ENCODE measurements around the gene YARS1. TPM values are rescaled to one million over a fixed set of nuclear protein-coding genes. Genes with fewer than 3 reads are reported as not detected.
"Not testable (repeated sequence)": the region's sequence is repeated elsewhere in the genome, so short reads cannot be mapped to it uniquely, and the experiment has no call there.

The YARS1 gene
- total RNA-seq, 1 experiment from 2014 or later, result 262 TPM

DNA sequence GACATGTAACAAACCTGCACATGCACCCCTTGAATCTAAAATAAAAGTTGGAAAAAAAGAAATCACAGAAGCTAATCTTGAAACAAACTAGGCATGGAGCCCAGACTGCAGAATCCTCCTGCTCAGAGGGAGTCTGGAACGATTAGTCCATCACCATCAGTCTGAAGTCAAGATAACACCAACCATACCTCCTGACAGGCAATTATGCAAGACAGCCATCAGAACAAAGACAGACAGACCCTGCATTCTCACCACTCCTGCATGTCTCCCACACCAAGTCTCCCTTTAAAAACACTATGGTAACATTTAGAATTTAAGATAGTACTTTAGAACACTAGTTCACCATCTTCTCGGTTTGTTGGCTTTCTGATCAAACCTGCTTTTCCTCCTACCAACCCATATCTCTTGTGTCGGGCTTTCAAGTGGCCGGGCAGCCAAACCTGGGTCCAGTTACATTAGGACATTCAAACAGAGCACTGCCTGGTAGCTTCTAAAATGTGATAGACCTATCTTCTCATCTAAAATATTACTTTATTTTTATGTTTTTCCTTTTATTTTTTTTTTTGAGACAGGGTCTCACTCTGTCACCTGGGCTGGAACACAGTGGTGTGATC is 10.1 kb downstream of the YARS1 start:
- no peak overlapping the region for H3K4me3 ChIP-seq (ENCODE audit: low read depth, low read length, poor library complexity, severe bottlenecking)
- intact Hi-C loops (cut with micrococcal nuclease; ENCODE audit: unreplicated experiment), result no loop called here
- no peaks in the 10 kb centered on the region for H3K9me3 ChIP-seq (ENCODE audit: low read depth, low read length, poor library complexity, severe bottlenecking)
- no peak overlapping the region for H3K27ac ChIP-seq (ENCODE audit: low read depth, low read length, poor library complexity, severe bottlenecking)
- ChIA-PET POLR2A (ENCODE audit: low non-redundant PET) (no interaction called here), CTCF (no interaction called here)
- H3K27me3 ChIP-seq (replicated peaks; ENCODE audit: insufficient read depth, low read depth, low read length, poor library complexity), result no peaks in the 10 kb centered on the region
- no TSS peak for BruUV-seq (replicated peaks)
- DNase-seq (ENCODE audit: low spot score), result no peak
- no peaks in the 10 kb centered on the region for H3K4me1 ChIP-seq (ENCODE audit: insufficient read depth, low read length, poor library complexity, severe bottlenecking)
- H3K36me3 ChIP-seq (ENCODE audit: insufficient read depth, low read length, poor library complexity, severe bottlenecking), result peaks cover 82% of the 10 kb centered on the region
- TF ChIP-seq, protein P1, sequence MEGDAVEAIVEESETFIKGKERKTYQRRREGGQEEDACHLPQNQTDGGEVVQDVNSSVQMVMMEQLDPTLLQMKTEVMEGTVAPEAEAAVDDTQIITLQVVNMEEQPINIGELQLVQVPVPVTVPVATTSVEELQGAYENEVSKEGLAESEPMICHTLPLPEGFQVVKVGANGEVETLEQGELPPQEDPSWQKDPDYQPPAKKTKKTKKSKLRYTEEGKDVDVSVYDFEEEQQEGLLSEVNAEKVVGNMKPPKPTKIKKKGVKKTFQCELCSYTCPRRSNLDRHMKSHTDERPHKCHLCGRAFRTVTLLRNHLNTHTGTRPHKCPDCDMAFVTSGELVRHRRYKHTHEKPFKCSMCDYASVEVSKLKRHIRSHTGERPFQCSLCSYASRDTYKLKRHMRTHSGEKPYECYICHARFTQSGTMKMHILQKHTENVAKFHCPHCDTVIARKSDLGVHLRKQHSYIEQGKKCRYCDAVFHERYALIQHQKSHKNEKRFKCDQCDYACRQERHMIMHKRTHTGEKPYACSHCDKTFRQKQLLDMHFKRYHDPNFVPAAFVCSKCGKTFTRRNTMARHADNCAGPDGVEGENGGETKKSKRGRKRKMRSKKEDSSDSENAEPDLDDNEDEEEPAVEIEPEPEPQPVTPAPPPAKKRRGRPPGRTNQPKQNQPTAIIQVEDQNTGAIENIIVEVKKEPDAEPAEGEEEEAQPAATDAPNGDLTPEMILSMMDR (conservative IDR thresholded peaks at IDR 0.05; ENCODE audit: low read depth, low read length), result no peak
- no peak for TF ChIP-seq EZH2 (IDR thresholded peaks at IDR 0.05; ENCODE audit: borderline replicate concordance, low read depth, low read length, poor library complexity, severe bottlenecking)

GRCh38 chr1:32806290-32806689 is 10.9 kb downstream of the YARS1 start:
- H3K4me1 ChIP-seq (ENCODE audit: insufficient read depth, low read length, poor library complexity, severe bottlenecking), result no peaks in the 10 kb centered on the region
- BruUV-seq (replicated peaks), result no TSS peak
- CTCF ChIA-PET, result no interaction called here
- DNase-seq (ENCODE audit: low spot score), result no peak
- no peak overlapping the region for H3K4me3 ChIP-seq (ENCODE audit: low read depth, low read length, poor library complexity, severe bottlenecking)
- H3K27me3 ChIP-seq (replicated peaks; ENCODE audit: insufficient read depth, low read depth, low read length, poor library complexity), result no peaks in the 10 kb centered on the region
- no peak overlapping the region for H3K27ac ChIP-seq (ENCODE audit: low read depth, low read length, poor library complexity, severe bottlenecking)
- TF ChIP-seq, protein P1 (conservative IDR thresholded peaks at IDR 0.05; ENCODE audit: low read depth, low read length), result no peak
- no peak for TF ChIP-seq EZH2 (IDR thresholded peaks at IDR 0.05; ENCODE audit: borderline replicate concordance, low read depth, low read length, poor library complexity, severe bottlenecking)
- intact Hi-C loops (cut with micrococcal nuclease; ENCODE audit: unreplicated experiment), result no loop called here
- POLR2A ChIA-PET (ENCODE audit: low non-redundant PET), result no interaction called here
- peaks cover 79% of the 10 kb centered on the region for H3K36me3 ChIP-seq (ENCODE audit: insufficient read depth, low read length, poor library complexity, severe bottlenecking)
- no peaks in the 10 kb centered on the region for H3K9me3 ChIP-seq (ENCODE audit: low read depth, low read length, poor library complexity, severe bottlenecking)

DNA sequence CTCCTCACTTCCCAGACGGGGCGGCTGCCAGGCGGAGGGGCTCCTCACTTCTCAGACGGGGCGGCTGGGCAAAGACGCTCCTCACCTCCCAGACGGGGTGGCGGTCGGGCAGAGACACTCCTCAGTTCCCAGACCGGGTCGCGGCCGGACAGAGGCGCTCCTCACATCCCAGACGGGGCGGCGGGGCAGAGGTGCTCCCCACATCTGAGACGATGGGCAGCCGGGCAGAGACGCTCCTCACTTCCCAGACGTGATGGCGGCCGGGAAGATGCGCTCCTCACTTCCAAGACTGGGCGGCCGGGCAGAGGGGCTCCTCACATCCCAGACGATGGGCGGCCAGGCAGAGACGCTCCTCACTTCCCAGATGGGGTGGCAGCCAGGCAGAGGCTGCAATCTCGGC is 12.7 kb downstream of the YARS1 start:
- BruUV-seq (replicated peaks); POLR2A ChIA-PET (ENCODE audit: low non-redundant PET); CTCF ChIA-PET: not testable (repeated sequence)

GRCh38 chr1:32801096-32801715 is 16.0 kb downstream of the YARS1 start:
- no TSS peak for BruUV-seq (replicated peaks)
- ChIA-PET CTCF (no interaction called here), POLR2A (ENCODE audit: low non-redundant PET) (no interaction called here)
- intact Hi-C loops (cut with micrococcal nuclease; ENCODE audit: unreplicated experiment), result no loop called here
- Histone ChIP-seq H3K27me3 (replicated peaks; ENCODE audit: insufficient read depth, low read depth, low read length, poor library complexity) (no peaks in the 10 kb centered on the region), H3K9me3 (ENCODE audit: low read depth, low read length, poor library complexity, severe bottlenecking) (no peaks in the 10 kb centered on the region), H3K4me3 (ENCODE audit: low read depth, low read length, poor library complexity, severe bottlenecking) (no peak overlapping the region), H3K4me1 (ENCODE audit: insufficient read depth, low read length, poor library complexity, severe bottlenecking) (no peaks in the 10 kb centered on the region), H3K36me3 (ENCODE audit: insufficient read depth, low read length, poor library complexity, severe bottlenecking) (peaks cover 68% of the 10 kb centered on the region), H3K27ac (ENCODE audit: low read depth, low read length, poor library complexity, severe bottlenecking) (no peak overlapping the region)
- DNase-seq (ENCODE audit: low spot score), result no peak
- TF ChIP-seq EZH2 (IDR thresholded peaks at IDR 0.05; ENCODE audit: borderline replicate concordance, low read depth, low read length, poor library complexity, severe bottlenecking), result no peak
- TF ChIP-seq, protein P1 (conservative IDR thresholded peaks at IDR 0.05; ENCODE audit: low read depth, low read length), result no peak

More for the DNA sequence above, 12.7 kb downstream of the YARS1 start:
- H3K4me1 ChIP-seq (ENCODE audit: insufficient read depth, low read length, poor library complexity, severe bottlenecking); H3K27me3 ChIP-seq (replicated peaks; ENCODE audit: insufficient read depth, low read depth, low read length, poor library complexity); H3K4me3 ChIP-seq (ENCODE audit: low read depth, low read length, poor library complexity, severe bottlenecking); H3K9me3 ChIP-seq (ENCODE audit: low read depth, low read length, poor library complexity, severe bottlenecking); H3K27ac ChIP-seq (ENCODE audit: low read depth, low read length, poor library complexity, severe bottlenecking); DNase-seq (ENCODE audit: low spot score); intact Hi-C loops (cut with micrococcal nuclease; ENCODE audit: unreplicated experiment): not testable (repeated sequence)
- H3K36me3 ChIP-seq (ENCODE audit: insufficient read depth, low read length, poor library complexity, severe bottlenecking), result peaks cover 70% of the 10 kb centered on the region

Measured in A673 (cell line).